ENCODE data around the gene NCS1.
"Not testable (repeated sequence)": the region's sequence is repeated elsewhere in the genome, so short reads cannot be mapped to it uniquely, and the experiment has no call there.

Gene NCS1

GRCh38 chr9:130239741-130240241, 67.6 kb downstream of the NCS1 start:
- DNase-seq (ENCODE audit: low spot score): no peak

- peak; percentile 80 for DNase-seq (ENCODE audit: low spot score)
Measured at GRCh38 chr9:130240410-130241197, 68.4 kb downstream of the NCS1 start.

DNA sequence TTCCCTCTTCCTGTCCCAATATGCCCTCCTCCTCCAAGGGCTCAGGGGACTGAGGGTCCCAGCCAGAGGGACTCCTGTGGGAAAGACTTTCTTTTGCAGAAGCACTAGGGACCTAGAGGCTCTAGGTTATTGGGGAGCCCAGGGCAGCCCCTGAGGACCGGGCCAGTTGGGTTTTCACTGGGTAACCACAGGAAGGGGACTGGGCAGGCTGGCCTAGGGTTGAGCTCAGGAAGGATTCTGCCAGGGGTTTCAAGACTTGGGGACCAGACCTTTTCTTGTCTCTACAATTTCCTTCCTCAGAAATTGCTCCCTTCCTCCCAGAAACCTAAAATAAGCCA, 69.0 kb downstream of the NCS1 start:
- DNase-seq (ENCODE audit: low spot score): no peak

DNA sequence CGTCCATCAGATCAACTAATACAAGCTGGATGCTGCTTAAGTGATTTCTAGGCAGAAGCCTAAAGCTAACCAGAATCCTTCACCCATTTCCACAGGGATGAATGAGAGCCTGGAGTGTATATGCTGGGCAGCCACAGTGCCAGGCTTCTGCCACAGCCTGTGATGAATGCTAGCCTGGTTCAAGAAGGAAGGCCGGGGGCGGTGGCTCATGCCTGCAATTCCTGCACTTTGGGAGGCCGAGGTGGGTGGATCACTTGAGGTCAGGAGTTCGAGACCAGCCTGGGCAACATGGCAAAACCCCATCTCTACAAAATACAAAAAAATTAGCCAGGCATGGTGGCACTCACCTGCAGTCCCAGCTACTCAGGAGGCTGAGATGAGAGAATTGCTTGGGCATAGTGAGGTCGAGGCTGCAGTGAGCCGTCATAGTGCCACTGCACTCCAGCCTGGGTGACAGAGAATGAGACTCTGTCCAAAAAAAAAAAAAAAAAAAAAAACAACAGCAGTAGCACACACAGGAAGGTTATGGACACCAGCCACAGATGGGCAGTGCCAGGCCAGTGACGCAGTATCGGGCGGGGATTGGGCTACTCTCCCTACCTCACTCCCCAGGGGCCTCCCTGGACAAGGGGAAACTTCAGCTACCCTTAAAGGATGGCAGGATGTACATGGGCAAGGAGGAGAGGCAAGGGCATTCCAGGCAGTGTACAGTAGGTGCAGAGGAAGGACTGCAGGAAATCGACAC, 70.2 kb downstream of the NCS1 start:
- DNase-seq (ENCODE audit: low spot score): no peak

GRCh38 chr9:130243015-130243881, 71.0 kb downstream of the NCS1 start:
- DNase-seq (ENCODE audit: low spot score): peak; percentile 83

- no peak for DNase-seq (ENCODE audit: low spot score)
Measured at GRCh38 chr9:130243882-130244170, 71.6 kb downstream of the NCS1 start.

DNA sequence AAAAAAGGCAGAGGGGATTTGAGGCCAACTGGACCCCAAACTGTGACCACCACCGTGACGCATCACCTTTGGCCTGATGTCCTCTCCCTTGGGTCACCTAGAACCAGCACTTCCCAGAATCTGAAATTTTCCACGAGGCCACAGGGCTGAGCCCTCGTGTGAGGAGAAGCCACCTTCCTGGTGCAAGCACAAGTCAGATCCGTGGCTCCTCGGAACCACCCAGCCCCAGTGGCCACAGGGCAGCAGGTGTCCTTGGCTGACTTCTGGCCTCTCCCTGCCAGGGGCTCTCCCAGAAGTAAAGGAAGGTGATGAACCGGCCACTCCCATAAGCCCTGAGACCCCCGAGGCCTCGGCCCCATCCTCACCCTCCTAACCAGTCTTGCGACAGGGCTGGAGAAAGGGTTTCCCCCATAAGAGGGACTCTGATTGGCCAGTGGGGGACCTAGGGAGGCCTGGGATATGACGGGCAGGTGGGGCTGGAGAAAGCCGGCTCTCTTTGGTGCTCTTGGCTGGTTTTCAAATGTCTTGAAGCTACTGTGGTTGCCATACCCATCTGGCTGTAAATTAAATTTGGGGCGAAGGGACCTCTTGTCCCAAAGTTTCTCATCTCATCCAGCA, 72.5 kb downstream of the NCS1 start:
- DNase-seq (ENCODE audit: low spot score): no peak

- no peak for DNase-seq (ENCODE audit: low spot score)
Measured at GRCh38 chr9:130245474-130245873, 73.3 kb downstream of the NCS1 start.

DNA sequence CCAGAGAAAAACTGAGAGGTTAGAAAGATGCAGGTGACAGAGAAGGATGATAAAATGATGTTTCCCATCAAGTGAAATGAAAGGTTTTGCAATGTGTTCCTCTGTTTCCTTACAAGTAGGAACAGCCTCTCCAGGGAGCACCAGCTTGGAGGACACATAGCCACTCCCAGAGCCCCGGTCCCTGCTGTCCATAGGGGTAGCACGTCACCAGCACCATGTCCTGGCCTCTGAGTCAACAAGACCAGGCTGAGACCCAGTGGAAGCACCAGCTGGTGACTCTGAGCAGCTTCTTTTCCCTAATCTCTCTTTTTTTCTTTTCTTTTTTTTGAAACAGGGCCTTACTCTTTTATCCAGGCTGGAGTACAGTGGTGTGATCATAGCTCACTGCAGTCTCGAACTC, 73.9 kb downstream of the NCS1 start:
- no peak for DNase-seq (ENCODE audit: low spot score)

- DNase-seq (ENCODE audit: low spot score): no peak
Measured at GRCh38 chr9:130254747-130255630, 82.8 kb downstream of the NCS1 start.

DNA sequence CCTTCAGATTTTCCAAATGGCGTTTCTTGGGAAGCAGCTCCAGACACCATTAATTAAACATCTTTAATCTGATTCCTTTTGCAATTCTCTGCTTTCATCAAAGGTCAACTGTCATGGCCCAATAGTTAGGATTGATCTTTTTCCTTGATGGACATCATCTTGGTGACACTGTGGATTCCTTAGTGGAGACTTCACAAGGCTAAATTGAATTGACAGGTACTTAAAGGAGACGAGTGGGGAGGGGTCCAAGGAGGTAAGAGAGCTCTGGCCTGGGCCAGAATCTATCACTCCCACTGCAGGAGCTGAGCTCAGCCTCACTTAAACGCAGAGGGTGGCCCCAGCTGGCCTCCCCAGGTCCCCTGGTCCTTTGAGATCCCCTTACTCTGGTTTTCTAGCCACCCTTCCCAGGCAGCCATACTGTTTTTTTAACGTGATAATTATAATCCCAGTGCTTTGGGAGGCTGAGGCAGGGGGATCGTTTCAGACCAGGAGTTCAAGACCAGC, 83.5 kb downstream of the NCS1 start:
- DNase-seq (ENCODE audit: low spot score): no peak

DNA sequence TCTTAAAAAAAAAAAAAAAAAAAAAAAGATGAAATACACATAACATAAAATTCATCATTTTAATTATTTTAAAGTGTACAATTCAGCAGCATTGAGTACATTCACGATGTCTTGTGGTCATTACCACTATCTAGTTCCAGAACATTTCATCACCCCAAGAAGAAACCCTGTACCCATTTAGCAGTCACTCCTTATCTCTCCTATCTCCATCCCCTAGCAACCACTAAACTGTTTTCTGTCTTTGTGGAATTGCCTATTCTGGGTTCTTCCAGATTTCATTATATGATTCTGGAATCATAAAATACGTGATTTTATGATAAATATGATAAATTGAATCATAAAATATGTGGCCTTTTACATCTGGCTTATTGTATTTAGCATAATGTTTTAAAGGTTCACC, 84.4 kb downstream of the NCS1 start:
- DNase-seq (ENCODE audit: low spot score): no peak

DNA sequence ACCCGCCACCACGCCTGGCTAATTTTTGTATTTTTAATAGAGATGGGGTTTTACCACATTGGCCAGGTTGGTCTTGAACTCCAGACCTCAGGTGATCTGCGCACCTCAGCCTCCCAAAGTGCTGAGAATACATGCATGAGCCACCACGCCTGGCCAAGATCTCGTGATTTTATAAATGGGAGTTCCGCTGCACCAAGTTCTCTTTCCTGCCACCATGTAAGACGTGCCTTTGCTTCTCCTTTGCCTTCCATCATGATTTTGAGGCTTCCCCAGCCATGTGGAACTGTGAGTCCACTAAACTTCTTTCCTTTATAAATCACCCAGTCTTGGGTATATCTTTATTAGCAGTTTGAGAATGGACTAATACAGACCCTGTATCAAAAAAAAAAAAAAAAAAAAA, 85.9 kb downstream of the NCS1 start:
- DNase-seq (ENCODE audit: low spot score): not testable (repeated sequence)

- DNase-seq (ENCODE audit: low spot score): no peak
Measured at GRCh38 chr9:130259044-130259443, 86.8 kb downstream of the NCS1 start.

DNA sequence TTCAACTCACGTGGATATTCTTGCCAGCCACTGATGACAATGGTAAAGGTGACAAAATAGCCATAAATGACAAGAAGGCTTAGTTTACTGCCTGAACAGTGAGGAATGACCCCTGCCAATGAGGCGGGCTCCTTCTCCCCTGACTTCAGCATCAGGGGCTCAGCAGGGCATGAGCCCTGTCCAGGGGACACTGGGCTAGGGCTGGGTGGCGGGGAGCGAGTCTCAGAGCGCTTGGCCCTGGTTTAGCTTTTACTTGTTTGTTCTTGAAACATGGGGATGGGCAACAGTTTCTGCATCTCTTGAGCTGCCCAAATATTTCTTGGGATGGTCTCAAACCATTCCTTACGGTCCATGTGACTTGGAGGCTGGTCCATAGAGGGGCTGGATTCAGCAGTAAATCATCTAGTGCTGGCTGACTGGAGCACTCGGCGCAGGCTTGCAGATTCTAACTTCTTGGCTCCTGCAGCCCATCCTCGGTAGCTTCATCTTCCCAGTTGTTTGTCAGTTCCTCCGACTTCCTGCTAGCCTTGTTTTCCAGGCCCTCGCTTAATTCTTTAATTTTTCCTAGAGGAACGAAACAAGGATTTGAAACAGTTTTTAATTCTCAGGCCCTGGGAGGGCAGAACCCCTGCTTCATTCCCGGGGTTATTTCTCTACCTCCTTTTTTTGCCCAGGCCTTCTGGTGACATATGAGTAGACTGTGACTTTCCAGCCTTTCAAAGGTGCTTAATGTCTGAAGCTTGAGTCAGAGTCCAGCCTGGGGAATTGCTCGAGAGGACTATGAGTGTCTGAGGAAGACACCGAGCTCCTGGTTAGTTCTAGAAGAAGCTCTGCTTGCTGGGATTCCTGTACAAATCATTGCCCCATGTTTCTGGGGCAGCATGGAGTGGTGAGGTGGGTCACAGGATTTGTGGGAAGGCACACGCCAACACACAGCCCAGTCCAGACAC, 88.9 kb downstream of the NCS1 start:
- DNase-seq (ENCODE audit: low spot score): no peak

DNA sequence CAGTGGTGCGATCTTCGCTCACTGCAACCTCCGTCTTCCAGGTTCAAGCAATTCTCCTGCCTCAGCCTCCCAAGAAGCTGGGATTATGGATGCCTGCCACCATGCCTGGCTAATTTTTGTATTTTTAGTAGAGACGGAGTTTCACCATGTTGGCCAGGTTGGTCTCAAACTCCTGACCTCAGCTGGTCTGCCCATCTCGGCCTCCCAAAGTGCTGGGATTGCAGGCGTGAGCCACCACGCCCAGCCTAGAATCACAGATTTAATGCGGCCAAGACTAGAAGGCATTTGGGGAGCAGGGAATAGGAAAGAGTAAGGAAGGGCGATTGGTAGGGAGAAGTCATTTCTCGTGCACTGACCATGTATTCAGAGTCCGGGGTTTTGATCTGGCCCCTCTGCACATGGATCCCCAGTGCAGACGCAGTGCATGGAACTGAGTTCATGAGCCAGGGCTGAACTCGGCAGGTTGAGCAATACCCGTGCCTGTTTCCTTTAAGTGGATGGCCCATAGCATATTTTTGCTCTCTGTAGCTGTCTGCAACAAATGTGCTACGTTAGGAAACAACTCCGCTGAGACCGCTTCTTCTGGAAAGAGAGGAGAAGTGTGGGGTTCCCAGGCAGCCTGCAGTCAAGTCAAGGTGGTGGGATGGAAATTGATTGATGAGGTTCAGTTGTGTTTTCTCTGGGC, 90.0 kb downstream of the NCS1 start:
- DNase-seq (ENCODE audit: low spot score): peak; percentile 62

DNA sequence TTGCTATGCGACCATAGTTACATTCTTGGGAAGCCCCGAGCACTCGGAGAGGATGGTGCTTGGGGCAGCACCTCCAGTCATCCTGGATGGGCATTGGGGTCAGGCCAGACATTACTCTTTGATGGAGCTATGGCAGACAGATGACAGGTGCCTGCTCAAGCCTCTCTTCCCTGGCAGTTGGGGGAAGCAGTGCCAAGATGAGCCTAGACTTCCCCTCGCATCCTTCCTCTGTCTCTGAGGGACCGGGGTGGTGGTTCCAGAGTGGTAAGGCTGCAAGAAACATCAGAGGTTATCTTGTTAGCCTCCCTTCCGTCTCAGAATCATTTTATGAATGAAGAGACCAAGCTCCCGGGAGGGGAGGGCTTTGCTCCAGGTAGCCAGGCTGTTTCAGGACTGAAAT, 90.6 kb downstream of the NCS1 start:
- no peak for DNase-seq (ENCODE audit: low spot score)

GRCh38 chr9:130263601-130264413, 91.6 kb downstream of the NCS1 start:
- peak; percentile 75 for DNase-seq (ENCODE audit: low spot score)
